ENCODE data around the gene TMIE.
A peak's percentile ranks its signal among the peaks of the same experiment; 100 is the strongest.

The TMIE gene

DNA sequence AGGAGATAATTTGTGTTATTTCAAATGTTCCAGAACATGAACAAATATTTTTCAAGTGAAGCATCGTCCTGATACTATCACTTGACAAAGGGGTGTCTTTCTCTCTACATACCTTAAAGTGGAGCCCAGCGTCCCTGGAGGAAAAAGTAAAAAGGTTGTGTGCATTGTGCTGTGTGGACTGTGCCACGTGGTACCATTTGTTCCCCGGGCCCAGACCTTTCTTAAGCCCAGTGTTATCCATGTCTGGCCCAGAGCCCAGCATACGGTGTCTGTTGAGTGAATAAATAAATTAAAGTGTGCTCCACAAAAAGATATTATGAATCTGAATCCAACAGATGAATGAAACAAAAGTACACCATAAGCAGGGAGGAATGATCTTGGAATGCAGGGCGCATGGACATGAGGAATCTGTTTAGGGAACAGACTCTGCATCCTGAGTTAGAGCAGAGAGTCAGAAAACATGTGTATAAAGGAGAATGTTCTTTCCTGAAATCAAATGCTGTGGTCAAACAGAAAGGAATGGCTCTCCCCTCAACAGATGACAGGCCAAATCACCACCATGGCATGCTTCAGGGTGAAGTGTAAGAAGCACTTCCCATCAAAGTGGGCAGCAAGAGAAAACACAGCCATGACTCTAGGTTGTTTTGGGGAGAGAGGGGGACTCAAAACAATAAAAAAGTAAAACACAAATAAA lies 24.6 kb downstream of the TMIE start:
- TF ChIP-seq, protein P1, sequence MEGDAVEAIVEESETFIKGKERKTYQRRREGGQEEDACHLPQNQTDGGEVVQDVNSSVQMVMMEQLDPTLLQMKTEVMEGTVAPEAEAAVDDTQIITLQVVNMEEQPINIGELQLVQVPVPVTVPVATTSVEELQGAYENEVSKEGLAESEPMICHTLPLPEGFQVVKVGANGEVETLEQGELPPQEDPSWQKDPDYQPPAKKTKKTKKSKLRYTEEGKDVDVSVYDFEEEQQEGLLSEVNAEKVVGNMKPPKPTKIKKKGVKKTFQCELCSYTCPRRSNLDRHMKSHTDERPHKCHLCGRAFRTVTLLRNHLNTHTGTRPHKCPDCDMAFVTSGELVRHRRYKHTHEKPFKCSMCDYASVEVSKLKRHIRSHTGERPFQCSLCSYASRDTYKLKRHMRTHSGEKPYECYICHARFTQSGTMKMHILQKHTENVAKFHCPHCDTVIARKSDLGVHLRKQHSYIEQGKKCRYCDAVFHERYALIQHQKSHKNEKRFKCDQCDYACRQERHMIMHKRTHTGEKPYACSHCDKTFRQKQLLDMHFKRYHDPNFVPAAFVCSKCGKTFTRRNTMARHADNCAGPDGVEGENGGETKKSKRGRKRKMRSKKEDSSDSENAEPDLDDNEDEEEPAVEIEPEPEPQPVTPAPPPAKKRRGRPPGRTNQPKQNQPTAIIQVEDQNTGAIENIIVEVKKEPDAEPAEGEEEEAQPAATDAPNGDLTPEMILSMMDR (IDR thresholded peaks at IDR 0.05; ENCODE audit: insufficient read depth, low read depth, low read length, missing control alignments), result no peak
- DNase-seq (ENCODE audit: low read depth), result no peak
- no peak overlapping the region for H3K4me3 ChIP-seq (ENCODE audit: low read depth, low read length)

DNA sequence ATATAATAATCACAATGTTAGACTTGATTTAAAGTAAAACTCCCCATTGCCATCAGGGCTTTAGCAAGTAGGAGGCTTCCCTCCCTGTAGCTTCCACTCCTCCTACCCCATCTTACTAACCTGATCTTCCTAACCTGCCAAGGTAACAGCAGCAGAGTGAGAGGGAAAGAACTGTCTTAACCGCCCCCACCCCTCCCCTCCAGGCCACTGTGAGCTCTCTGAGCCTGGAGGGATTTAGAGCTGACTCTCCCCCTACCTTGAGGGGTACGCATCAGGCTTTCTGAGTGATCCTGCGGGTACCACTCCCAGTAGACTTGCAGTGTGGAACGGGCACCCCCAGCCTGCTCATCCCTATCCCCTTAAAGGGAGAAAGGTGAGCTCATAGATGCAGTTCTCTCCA lies 27.8 kb downstream of the TMIE start:
- DNase-seq (ENCODE audit: low read depth), result no peak
- H3K4me3 ChIP-seq (ENCODE audit: low read depth, low read length), result no peak overlapping the region
- TF ChIP-seq, protein P1 (IDR thresholded peaks at IDR 0.05; ENCODE audit: insufficient read depth, low read depth, low read length, missing control alignments), result no peak

DNA sequence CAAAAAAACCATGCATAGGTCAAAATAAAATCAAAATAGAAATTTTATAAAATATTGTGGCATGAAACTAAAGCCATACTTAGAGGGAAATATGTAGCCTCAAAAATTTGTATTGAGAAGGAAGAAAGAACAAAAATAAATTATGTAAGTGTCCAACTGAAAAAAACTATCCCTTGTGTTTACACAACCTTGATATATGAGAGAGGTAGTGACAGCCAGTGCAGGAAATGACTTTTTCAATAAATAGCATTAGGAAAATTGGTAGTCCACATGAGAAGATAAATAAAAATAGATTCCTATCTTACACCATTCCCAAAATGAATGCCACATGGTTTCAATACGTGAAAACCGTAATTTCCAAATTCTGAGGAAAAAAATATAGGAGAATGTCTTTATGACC lies 29.6 kb downstream of the TMIE start:
- TF ChIP-seq, protein P1 (IDR thresholded peaks at IDR 0.05; ENCODE audit: insufficient read depth, low read depth, low read length, missing control alignments), result no peak
- DNase-seq (ENCODE audit: low read depth), result no peak
- H3K4me3 ChIP-seq (ENCODE audit: low read depth, low read length), result no peak overlapping the region

DNA sequence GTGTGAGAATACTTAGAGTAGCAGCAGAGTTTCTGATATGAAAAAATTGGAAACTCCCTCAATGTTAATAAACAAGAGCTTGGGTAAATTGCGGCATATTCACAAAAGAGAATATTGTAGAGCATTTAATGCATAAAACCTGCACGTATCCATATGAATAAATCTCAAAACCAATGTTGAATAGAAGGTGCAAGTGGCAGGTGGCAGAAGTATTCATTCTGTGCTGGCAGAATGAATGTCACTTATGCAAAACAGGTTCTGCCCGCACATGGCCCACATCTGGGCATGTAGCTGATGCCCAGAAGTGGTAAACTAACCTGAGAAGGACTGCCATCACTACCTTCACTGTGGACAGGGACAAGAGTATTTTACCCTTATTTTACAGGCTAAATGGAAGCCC lies 30.6 kb downstream of the TMIE start:
- no peak for DNase-seq (ENCODE audit: low read depth)
- H3K4me3 ChIP-seq (ENCODE audit: low read depth, low read length), result no peak overlapping the region
- TF ChIP-seq, protein P1 (IDR thresholded peaks at IDR 0.05; ENCODE audit: insufficient read depth, low read depth, low read length, missing control alignments), result no peak

DNA sequence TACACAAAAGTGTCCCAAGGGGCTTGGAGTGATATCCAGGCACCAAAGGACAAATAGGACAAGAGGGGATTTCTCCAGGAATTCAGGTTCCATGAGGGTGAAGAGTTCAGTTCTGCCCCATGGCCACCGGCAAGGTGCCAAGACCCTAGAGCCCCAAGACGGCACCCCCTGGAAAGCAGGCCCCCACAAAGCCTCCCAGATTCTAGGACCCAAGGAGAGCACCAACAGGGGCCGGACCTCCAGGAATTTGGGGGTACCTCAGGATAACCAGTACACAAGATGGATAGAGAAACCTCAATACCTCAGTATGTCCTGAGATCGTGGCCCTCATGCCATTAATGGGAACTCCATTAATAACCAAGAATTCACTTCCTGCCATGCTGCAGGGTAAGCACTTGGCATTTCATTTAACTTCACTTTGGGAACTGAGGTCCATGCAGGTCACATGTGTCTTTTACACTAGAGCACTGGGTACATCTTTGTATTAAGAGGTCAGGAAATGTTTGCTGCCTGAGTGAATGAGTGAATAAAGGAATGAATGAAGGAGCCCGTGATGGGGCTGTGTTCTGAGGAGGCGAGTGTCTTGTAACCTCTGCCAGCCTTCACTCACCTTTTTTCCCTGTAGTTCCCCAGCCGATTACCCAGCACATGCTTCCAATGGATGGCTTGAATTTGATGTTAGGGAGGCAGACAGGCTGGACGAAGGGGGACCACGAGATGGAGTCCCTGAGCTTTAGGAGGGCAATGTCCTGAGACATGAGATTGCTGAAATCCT lies 32.0 kb downstream of the TMIE start:
- H3K4me3 ChIP-seq (ENCODE audit: low read depth, low read length), result no peak overlapping the region
- no peak for DNase-seq (ENCODE audit: low read depth)
- TF ChIP-seq, protein P1 (IDR thresholded peaks at IDR 0.05; ENCODE audit: insufficient read depth, low read depth, low read length, missing control alignments), result peak; percentile 2

DNA sequence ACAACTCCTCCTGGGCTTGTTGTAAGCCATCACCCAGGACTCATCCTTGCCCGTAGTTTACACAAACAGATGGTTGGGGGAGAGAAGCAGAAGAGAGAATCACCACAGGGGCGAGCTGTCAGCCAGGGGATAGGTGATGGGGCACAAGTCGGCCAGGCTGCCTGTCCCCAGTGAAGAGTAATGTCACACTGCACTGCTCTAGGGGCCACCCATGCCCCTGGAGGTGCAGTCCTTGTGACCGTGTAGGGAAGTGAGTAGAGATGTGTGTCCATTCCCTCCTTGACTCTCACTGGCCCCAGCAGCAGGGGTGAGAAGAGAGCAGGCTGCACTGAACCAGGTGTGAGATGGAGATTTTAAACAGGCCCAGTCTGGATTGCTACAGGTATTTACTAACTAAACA lies 33.6 kb downstream of the TMIE start:
- DNase-seq (ENCODE audit: low read depth), result no peak
- no peak overlapping the region for H3K4me3 ChIP-seq (ENCODE audit: low read depth, low read length)
- TF ChIP-seq, protein P1 (IDR thresholded peaks at IDR 0.05; ENCODE audit: insufficient read depth, low read depth, low read length, missing control alignments), result no peak
